ENCODE results near the gene DENND1B.
"Not testable (repeated sequence)": the region's sequence is repeated elsewhere in the genome, so short reads cannot be mapped to it uniquely, and the experiment has no call there.

Gene DENND1B

DNA sequence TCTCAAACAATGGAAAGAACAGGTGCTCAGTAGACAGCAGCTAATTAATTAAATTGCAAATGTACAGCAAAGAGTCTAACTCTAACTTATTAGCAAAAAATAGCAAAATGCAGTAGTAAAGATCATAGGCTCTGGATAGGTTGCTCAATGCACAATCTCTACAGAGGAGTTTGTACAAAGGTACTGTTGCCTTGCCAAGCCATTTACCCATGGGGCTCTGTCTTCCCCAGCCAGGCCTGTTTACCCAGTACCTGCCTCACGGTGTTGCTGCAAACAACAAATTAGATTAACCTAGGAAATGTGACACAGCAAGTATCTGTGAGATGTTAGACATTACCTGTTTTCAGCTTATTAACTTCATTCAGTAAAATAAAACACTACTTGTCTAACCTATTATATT is 222.0 kb downstream of the DENND1B start:
- DNase-seq (ENCODE audit: low read depth): no peak

DNA sequence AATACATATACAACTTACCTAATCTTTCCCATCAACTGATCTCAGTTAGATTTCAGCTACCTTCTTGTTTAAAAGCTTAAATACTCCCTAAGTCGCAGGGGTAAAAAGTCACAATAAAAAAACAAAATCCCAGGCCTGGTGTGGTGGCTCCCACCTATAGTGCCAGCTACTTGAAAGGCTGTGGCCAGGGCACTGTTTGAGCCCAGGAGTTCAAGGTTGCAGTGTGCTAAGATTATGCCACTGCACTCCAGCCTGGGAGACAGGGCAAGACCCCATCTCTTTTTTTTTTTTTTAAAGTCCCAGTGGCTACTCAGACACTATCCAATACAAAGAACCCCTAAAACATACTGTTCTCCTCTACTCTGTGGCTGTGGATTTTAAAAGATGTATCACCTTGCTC is 228.3 kb downstream of the DENND1B start:
- DNase-seq (ENCODE audit: low read depth): no peak

GRCh38 chr1:197544553-197544952 is 230.7 kb downstream of the DENND1B start:
- no peak for DNase-seq (ENCODE audit: low read depth)

- DNase-seq (ENCODE audit: low read depth): no peak
Measured at GRCh38 chr1:197544130-197544529, 231.2 kb downstream of the DENND1B start.

- DNase-seq (ENCODE audit: low read depth): no peak
Measured at GRCh38 chr1:197541411-197541810, 233.9 kb downstream of the DENND1B start.

DNA sequence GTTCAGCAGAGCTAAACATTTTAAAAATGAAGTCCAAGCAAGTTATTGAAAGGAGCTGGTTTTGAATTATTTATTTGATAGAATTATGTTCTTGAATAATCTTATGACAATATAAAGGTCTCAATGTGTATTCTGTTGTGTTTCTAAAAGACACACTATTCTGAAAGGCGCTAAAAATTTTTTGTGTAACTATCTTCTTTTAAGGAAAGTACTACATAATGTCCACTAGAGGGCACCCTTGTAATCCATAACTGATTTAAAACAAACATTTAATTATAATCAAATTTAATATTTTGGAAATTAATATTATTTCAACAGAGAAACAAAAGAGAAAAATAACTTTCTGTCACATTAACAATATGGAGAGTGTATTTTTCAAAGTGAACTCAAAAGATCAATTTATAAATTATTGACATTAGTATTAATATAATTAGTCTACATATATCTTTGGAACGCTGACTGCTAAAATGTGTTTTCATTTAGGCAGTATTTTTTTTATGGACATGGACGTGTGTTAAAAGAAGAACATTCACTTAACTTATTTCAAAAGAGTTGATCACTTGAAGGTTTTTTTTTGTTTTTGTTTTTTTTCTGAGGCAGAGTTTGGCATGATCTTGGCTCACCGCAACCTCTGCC is 248.4 kb downstream of the DENND1B start:
- DNase-seq (ENCODE audit: low read depth): no peak

DNA sequence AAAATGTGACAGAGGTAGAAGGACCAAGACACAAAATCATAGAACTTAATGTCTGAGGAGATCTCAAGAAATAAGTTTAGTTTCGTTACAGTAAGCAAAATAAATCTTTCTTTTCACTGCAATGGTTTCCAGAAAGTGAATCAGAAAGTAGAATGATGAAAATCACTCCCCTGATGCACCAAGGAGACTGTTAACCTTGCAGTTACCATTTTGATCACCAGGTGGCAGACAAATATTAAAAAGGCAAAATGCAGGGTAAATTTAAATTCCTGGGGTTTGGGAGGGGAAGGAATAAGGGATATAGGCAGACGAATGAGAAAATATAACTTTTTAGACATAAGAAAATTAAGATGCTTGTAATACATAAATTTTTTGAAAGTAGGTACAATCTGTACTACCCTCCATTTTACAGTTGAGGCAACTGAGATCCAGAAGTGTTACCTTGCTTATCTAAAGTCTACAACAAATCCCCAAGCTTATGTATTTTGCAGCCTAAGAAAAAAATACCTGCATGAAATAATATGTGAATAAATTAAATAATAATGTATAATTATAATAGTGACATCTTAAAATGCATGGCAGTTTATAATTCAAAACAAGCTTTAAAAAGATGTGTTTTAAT is 254.1 kb downstream of the DENND1B start:
- no peak for DNase-seq (ENCODE audit: low read depth)

DNA sequence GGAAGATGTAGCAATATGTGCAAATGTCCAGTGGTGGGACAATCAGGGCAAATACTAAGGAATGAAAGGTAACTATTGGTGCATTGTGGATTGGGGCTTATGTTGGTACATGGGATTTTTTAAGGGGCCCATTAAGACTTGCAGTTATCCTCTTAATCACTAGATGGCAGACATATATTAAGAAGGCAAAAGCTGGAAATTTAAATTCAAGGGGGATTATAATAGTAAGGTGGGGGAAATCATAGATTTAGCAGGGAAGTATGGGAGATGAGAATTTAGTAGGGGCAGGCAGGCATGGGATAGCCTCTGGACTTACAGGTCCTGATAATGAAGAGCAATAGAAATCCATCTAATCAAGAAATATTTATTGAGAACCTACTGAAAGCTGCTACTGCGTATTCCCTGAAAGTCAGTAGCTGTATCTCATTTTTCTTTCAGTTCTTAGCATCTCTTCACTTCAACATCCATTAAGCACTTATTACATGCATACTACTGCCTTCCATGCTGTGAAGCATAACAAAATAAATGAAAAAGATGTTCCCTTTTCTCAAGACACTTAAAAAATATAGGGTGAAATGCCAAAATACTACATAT is 255.4 kb downstream of the DENND1B start:
- no peak for DNase-seq (ENCODE audit: low read depth)

GRCh38 chr1:197515421-197515820 is 259.9 kb downstream of the DENND1B start:
- DNase-seq (ENCODE audit: low read depth): no peak

GRCh38 chr1:197510691-197511378 is 264.4 kb downstream of the DENND1B start:
- DNase-seq (ENCODE audit: low read depth): no peak

GRCh38 chr1:197496722-197497121 is 278.6 kb downstream of the DENND1B start:
- no peak for DNase-seq (ENCODE audit: low read depth)

DNA sequence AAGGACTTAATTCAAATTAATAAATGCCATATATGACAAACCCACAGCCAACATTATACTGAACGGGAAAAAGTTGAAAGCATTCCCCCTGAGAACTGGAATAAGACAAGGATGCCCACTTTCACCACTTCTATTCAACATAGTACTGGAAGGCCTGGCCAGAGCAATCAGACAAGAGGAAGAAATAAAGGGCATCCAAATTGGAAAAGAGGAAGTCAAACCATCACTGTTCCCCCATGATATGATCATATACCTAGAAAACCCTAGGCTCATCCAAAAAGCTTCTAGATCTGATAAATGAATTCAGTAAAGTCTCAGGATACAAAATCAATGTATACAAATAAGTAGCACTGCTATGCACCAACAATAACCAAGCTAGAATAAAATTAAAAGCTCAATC is 283.8 kb downstream of the DENND1B start:
- DNase-seq (ENCODE audit: low read depth): not testable (repeated sequence)

DNA sequence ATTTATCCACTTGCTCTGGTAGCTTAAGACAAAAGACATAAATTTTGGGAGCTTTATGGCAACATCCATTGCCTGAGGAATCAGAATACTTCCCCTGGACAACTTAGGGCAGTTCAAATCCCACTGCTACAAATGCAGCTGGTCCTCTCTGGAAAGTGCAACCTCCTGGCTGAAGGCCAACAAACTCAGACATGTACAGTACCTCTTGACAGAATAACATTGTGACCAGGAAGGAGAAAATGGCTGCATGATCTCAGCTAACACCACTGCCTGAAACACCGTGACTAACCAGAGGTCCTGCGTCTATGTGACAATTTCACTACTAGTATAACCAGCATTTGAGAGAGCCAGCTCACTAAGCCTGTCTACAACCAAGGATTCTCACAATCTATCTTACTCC is 288.3 kb downstream of the DENND1B start:
- no peak for DNase-seq (ENCODE audit: low read depth)

DNA sequence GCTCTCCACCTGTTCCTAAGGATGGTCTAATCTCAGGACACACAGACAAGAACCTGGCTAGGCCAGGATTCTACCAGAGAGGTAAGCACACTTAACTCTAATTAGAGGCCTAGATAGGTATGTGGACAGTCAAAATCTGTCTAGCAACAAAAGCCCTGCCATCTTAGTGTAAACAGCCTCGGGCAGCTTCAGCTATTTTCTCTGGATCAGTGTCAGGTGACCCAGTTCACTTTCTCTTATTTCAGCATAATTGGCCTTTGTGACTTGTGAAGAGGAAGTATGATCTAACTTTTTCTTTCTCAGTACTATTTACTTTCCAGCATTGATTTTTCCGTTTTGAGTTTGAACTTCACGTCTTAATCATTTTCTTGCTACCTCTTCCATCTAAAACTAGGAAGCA is 289.5 kb downstream of the DENND1B start:
- no peak for DNase-seq (ENCODE audit: low read depth)

DNA sequence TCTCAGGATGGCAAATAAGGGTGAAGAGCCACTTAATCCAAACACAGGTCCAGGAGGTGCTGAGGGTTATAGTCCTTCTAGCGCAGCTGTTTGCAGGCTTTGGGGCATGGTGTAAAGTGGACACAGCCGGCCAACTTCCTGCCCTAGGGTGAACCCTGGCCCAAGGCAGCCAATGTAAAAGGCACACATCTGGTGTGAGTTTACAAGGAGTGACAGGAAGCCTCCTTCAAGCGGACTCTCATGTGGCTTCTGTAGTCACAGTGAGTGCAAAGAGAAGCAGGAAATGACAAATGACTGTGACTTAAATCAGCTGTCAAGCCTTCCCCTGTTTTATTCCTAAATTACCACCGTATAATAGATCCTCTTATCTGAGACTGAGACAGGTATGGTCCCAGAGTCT is 294.2 kb downstream of the DENND1B start:
- no peak for DNase-seq (ENCODE audit: low read depth)

GRCh38 chr1:197480446-197480845 is 294.8 kb downstream of the DENND1B start:
- no peak for DNase-seq (ENCODE audit: low read depth)

DNA sequence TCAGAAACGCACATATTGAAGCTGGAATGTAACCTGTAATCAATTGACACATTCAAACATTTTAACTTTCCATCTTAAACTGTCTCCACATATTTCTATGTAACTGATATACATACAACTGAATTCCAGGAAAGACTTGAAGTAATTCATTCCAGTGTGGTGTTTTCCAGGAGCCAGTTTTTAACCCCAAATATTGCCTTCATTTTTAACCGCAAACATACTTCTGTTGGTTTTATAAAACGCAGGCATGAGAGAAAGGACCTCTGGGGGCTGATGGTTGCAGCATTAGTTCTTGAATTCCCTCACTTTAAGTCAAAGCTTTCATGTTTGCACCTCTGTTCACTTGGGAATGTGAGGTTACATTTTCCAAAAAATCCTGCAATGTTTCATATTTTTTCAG is 303.1 kb downstream of the DENND1B start:
- DNase-seq (ENCODE audit: low read depth): no peak

DNA sequence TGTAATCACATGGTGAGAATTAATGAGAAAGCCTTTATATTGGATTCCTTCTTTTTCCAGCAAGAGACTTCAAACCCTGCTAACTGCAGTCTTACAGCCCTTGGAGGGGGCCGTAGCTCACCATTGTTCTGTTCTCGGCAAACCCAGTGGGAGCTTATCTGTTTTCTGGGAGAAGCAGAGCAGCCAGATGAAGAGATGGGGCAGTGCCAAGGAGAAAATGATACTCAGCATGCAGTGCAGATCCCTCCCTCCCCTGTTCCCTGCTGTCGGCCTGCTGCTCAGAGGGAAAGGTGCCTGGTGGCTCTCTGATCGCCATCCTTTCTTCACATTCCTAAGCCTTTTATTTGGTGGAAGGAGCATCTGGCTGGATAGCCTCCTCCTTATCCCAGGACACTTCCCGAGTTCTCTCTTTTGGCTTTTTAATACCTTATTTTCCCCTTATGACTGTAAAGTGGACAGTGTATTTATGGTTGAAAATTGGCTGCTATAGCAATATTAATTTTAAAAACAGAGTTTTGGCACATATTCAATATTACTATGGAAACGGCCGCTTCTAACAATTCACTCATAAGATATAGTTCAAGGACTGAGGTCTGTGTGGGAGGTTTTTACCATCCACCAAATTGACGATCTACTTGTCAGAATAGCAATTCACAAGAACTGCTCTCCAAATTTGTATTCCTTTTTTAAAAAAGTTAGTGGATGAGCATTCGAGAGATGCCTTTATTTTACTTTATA is 303.9 kb downstream of the DENND1B start:
- DNase-seq (ENCODE audit: low read depth): no peak

GRCh38 chr1:197470330-197470729 is 304.9 kb downstream of the DENND1B start:
- no peak for DNase-seq (ENCODE audit: low read depth)

- DNase-seq (ENCODE audit: low read depth): no peak
Measured at GRCh38 chr1:197469620-197470210, 305.6 kb downstream of the DENND1B start.

DNA sequence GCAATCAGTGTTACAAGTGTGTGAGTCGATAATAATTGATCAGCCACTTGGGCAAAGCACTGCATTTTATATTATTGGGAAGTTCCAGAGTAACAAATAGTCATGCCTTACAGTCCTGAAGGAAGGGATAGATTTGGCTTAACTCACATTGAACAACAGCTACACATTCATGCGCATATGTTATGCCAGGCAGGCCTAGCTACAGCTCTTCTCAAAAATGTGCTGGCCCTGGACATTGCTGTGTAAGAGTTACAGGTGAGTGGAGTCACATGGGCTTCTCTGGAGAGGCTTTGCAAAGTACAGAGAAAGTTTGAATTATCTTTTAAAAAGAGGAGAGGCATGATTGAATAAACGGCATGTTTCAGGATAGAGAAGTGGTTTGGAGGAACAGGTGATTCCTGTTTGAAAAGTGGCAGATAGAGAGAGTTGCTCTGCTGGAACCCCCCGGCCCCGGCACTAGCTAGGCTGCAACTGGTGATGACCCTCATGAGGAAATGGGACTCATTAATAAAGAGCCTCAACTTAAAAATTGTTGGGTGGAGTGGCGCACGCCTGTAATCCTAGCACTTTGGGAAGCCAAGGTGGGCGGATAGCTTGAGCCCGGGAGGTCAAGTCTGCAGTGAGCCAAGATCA is 306.6 kb downstream of the DENND1B start:
- DNase-seq (ENCODE audit: low read depth): no peak

GRCh38 chr1:197467881-197468280 is 307.4 kb downstream of the DENND1B start:
- DNase-seq (ENCODE audit: low read depth): no peak
